ENCODE results near the gene LPCAT3.

Gene LPCAT3

DNA sequence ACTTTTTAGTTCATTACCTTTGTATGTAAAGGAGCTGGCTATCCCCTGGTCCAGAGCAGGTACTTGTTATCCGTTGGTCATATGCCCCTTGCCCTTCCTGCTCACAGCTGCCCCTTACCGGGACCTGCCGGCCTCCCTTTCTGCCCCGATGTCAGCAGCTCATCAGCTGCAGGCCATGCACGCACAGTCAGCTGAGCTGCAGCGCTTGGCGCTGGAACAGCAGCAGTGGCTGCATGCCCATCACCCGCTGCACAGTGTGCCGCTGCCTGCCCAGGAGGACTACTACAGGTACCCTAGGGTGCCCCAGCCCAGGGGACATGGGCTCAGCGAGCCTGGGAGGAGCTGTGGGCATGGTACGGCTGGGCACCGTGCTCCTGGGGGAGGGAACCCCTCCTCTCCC is 77.0 kb downstream of the LPCAT3 start:
- no peaks in the 10 kb centered on the region for H3K27me3 ChIP-seq (ENCODE audit: insufficient read depth, poor library complexity, severe bottlenecking)
- TF ChIP-seq POLR2AphosphoS5 (IDR thresholded peaks at IDR 0.05; ENCODE audit: low read depth): no peak
- TF ChIP-seq REST (IDR thresholded peaks at IDR 0.05; ENCODE audit: insufficient replicate concordance, low read depth): no peak
- TF ChIP-seq, protein P1, sequence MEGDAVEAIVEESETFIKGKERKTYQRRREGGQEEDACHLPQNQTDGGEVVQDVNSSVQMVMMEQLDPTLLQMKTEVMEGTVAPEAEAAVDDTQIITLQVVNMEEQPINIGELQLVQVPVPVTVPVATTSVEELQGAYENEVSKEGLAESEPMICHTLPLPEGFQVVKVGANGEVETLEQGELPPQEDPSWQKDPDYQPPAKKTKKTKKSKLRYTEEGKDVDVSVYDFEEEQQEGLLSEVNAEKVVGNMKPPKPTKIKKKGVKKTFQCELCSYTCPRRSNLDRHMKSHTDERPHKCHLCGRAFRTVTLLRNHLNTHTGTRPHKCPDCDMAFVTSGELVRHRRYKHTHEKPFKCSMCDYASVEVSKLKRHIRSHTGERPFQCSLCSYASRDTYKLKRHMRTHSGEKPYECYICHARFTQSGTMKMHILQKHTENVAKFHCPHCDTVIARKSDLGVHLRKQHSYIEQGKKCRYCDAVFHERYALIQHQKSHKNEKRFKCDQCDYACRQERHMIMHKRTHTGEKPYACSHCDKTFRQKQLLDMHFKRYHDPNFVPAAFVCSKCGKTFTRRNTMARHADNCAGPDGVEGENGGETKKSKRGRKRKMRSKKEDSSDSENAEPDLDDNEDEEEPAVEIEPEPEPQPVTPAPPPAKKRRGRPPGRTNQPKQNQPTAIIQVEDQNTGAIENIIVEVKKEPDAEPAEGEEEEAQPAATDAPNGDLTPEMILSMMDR (IDR thresholded peaks at IDR 0.05; ENCODE audit: insufficient read depth, low read length): no peak
- no peak for TF ChIP-seq SPI1 (IDR thresholded peaks at IDR 0.05; ENCODE audit: borderline replicate concordance, low read depth)
- no peak for TF ChIP-seq GABPA (IDR thresholded peaks at IDR 0.05; ENCODE audit: low read depth)
- H3K27ac ChIP-seq (replicated peaks): no peak overlapping the region
- H3K4me3 ChIP-seq (replicated peaks; ENCODE audit: insufficient read depth, low read length): no peak overlapping the region
- DNase-seq (ENCODE audit: low read depth in 1 of 2, low spot score in 1 of 2): no peak

- H3K27me3 ChIP-seq (ENCODE audit: insufficient read depth, poor library complexity, severe bottlenecking): no peaks in the 10 kb centered on the region
- no peak overlapping the region for H3K27ac ChIP-seq (replicated peaks)
- 0 out of 2 replicates have a peak, but pooled peaks have one; percentile 32 for TF ChIP-seq POLR2AphosphoS5 (IDR thresholded peaks at IDR 0.05; ENCODE audit: low read depth)
- no peak for TF ChIP-seq SPI1 (IDR thresholded peaks at IDR 0.05; ENCODE audit: borderline replicate concordance, low read depth)
- H3K4me3 ChIP-seq (replicated peaks; ENCODE audit: insufficient read depth, low read length): no peak overlapping the region
- DNase-seq (ENCODE audit: low read depth in 1 of 2, low spot score in 1 of 2): no peak
Measured at GRCh38 chr12:6939191-6939540, 79.1 kb downstream of the LPCAT3 start.

DNA sequence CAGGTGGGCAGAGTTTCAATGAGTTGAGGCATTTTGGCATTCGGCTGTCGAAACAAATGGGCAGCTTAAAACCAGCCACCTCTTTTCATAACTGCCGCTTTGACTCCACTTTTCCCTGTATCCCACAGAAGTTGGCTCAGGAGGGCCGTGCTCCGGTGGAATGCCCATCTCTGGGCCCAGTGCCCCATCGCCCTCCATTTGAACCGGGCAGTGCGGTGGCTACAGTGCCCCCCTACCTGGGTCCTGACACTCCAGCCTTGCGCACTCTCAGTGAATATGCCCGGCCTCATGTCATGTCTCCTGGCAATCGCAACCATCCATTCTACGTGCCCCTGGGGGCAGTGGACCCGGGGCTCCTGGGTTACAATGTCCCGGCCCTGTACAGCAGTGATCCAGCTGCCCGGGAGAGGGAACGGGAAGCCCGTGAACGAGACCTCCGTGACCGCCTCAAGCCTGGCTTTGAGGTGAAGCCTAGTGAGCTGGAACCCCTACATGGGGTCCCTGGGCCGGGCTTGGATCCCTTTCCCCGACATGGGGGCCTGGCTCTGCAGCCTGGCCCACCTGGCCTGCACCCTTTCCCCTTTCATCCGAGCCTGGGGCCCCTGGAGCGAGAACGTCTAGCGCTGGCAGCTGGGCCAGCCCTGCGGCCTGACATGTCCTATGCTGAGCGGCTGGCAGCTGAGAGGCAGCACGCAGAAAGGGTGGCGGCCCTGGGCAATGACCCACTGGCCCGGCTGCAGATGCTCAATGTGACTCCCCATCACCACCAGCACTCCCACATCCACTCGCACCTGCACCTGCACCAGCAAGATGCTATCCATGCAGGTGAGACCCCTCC is 79.7 kb downstream of the LPCAT3 start:
- H3K27ac ChIP-seq (replicated peaks): peak overlapping the region; percentile 95
- peak overlapping the region; percentile 30 for H3K4me3 ChIP-seq (replicated peaks; ENCODE audit: insufficient read depth, low read length)
- no peaks in the 10 kb centered on the region for H3K27me3 ChIP-seq (ENCODE audit: insufficient read depth, poor library complexity, severe bottlenecking)
- no peak for DNase-seq (ENCODE audit: low read depth in 1 of 2, low spot score in 1 of 2)
- TF ChIP-seq REST (IDR thresholded peaks at IDR 0.05; ENCODE audit: insufficient replicate concordance, low read depth) (no peak), GABPA (IDR thresholded peaks at IDR 0.05; ENCODE audit: low read depth) (no peak), SPI1 (IDR thresholded peaks at IDR 0.05; ENCODE audit: borderline replicate concordance, low read depth) (no peak), POLR2AphosphoS5 (IDR thresholded peaks at IDR 0.05; ENCODE audit: low read depth) (no peak; the same call in 1 of the 2 replicates)
- TF ChIP-seq, protein P1 (IDR thresholded peaks at IDR 0.05; ENCODE audit: insufficient read depth, low read length): no peak

DNA sequence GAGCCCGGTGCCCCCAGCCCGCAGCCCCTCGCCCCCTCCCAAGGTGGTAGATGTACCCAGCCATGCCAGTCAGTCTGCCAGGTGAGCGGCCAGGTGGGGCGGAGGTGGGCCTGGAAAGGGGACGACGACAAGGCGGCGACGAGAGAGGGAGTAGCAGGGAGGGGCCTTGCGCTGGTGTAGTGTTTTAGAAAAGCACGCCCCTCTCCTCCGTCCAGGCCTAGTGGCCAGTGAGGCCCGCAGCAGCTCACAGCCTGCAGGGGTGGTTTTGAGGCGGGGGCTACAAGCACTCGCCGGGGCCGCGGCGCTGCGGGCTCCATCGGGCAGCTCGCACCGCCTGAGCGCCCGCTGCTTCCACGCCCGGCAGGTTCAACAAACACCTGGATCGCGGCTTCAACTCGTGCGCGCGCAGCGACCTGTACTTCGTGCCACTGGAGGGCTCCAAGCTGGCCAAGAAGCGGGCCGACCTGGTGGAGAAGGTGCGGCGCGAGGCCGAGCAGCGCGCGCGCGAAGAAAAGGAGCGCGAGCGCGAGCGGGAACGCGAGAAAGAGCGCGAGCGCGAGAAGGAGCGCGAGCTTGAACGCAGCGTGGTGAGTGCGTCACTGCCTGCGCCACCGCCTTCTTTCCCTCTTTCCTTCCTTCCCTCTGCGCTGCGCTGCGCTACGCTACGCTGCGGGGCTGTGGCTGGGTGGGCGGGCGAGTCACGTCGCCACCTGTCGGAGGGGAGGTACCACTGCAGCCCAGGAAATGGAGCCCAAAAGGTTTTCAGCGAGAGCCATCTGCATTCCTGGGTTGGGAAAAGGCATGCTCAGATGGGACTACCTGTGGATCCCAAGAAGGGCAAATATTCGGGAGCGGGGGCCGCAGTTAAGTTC is 80.6 kb downstream of the LPCAT3 start:
- H3K27me3 ChIP-seq (ENCODE audit: insufficient read depth, poor library complexity, severe bottlenecking): no peaks in the 10 kb centered on the region
- H3K27ac ChIP-seq (replicated peaks): peak overlapping the region; percentile 95
- peak overlapping the region; percentile 70 for H3K4me3 ChIP-seq (replicated peaks; ENCODE audit: insufficient read depth, low read length)
- TF ChIP-seq SPI1 (IDR thresholded peaks at IDR 0.05; ENCODE audit: borderline replicate concordance, low read depth) (no peak), GABPA (IDR thresholded peaks at IDR 0.05; ENCODE audit: low read depth) (peak; percentile 69), POLR2AphosphoS5 (IDR thresholded peaks at IDR 0.05; ENCODE audit: low read depth) (peak; percentile 96), REST (IDR thresholded peaks at IDR 0.05; ENCODE audit: insufficient replicate concordance, low read depth) (peak; percentile 56)
- TF ChIP-seq, protein P1 (IDR thresholded peaks at IDR 0.05; ENCODE audit: insufficient read depth, low read length): peak; percentile 95
- peak; percentile 94 to 95 for DNase-seq (ENCODE audit: low read depth in 1 of 2, low spot score in 1 of 2)

All from HL-60 (cell line).